Fibroblast of lung (primary cell): ENCODE measurements around the gene IGF2. TPM values are rescaled to one million over a fixed set of nuclear protein-coding genes. Genes with fewer than 3 reads are reported as not detected.

ENCODE experiments used
- DNase-seq, 2 donors: peaks; one replicate each; pipeline versions ENCODE4 v3.0.0 to v3.0.0-alpha.2; 2010; ENCODE audit warnings: low read depth in 2 of 2
- H2AFZ ChIP-seq: 2 replicates; pipeline ENCODE4 v1.5.1; 2012; ENCODE audit warnings: low read length, control low read depth, inconsistent platforms
- H3K27ac ChIP-seq: 2 replicates; pipeline ENCODE4 v1.5.1; 2011; ENCODE audit warnings: low read length, control low read depth; ENCODE audit not compliant: insufficient read depth
- H3K27me3 ChIP-seq: 2 replicates; pipeline ENCODE4 v1.5.1; 2011; ENCODE audit warnings: mild to moderate bottlenecking, low read length; ENCODE audit not compliant: control insufficient read depth, insufficient read depth
- H3K36me3 ChIP-seq: 2 replicates; pipeline ENCODE4 v1.5.1; 2011; ENCODE audit warnings: low read length; ENCODE audit not compliant: control insufficient read depth, insufficient read depth
- H3K4me1 ChIP-seq: 2 replicates; pipeline ENCODE4 v1.5.1; 2011; ENCODE audit warnings: low read length; ENCODE audit not compliant: control insufficient read depth, insufficient read depth; ENCODE audit errors: extremely low read depth
- H3K4me2 ChIP-seq: 2 replicates; pipeline ENCODE4 v1.5.1; 2011; ENCODE audit warnings: low read length, control low read depth; ENCODE audit not compliant: insufficient read depth; ENCODE audit errors: extremely low read depth
- H3K4me3 ChIP-seq, 4 experiments: fragments of 200-600 bp in 1 of 4; sonication (generic) in 1 of 4; replicated peaks in 1 of 4; 2 replicates each; pipeline ENCODE4 v1.5.1; 2011 to 2016; ENCODE audit warnings: low read length in 4 of 4, low read depth in 3 of 4, mild to moderate bottlenecking in 3 of 4, control low read depth in 2 of 4, inconsistent platforms in 1 of 4, mixed read lengths in 1 of 4; ENCODE audit not compliant: insufficient read depth in 1 of 4; ENCODE audit errors: control extremely low read depth in 1 of 4
- H3K79me2 ChIP-seq: 2 replicates; pipeline ENCODE4 v1.5.1; 2012; ENCODE audit warnings: mild to moderate bottlenecking, low read length, inconsistent platforms; ENCODE audit not compliant: control insufficient read depth, insufficient read depth
- H3K9ac ChIP-seq: 2 replicates; pipeline ENCODE4 v1.5.1; 2011; ENCODE audit warnings: mild to moderate bottlenecking, low read length, control low read depth; ENCODE audit not compliant: insufficient read depth
- H3K9me3 ChIP-seq: 2 replicates; pipeline ENCODE4 v1.5.1; 2012; ENCODE audit warnings: low read depth, low read length; ENCODE audit not compliant: control insufficient read depth, insufficient read depth
- H4K20me1 ChIP-seq: 2 replicates; pipeline ENCODE4 v1.5.1; 2011; ENCODE audit warnings: low read length; ENCODE audit not compliant: control insufficient read depth, insufficient read depth; ENCODE audit errors: extremely low read depth
- EZH2 ChIP-seq: IDR thresholded peaks from 2 replicates; pipeline ENCODE4 v1.5.1; 2012; ENCODE audit warnings: low read length, control low read depth, mild to moderate bottlenecking; ENCODE audit errors: missing control alignments
- polyA plus RNA-seq, 2 donors: library from polyadenylated mRNA; depleted of rRNA in 1 of 2; stranded (reverse) in 1 of 2; unstranded in 1 of 2; fragments of >200 nt; gene quantifications; 2 replicates each; pipeline ENCODE4 v1.2.1, GENCODE V29; 2011 to 2012; ENCODE audit warnings: missing spikeins in 1 of 2
- total RNA-seq: library from RNA; depleted of rRNA; stranded (reverse); fragments of >200 nt; gene quantifications from 2 replicates; pipeline ENCODE4 v1.2.1, GENCODE V29; 2014
- TF ChIP-seq, protein P1 (sequence below), 2 donors: IDR thresholded peaks in 1 of 2; conservative IDR thresholded peaks in 1 of 2; 1 replicate in 1 of 2; 2 replicates in 1 of 2; pipeline ENCODE4 v1.5.1; 2011 to 2012; ENCODE audit warnings: low read length in 2 of 2, control low read depth in 1 of 2, inconsistent platforms in 1 of 2, low read depth in 1 of 2, mild to moderate bottlenecking in 1 of 2

IGF2 gene
- total and polyA plus RNA-seq, 2 donors (not counting 1 experiment from before 2014, with no cell fraction given), result 0.08 to 0.17 TPM

- Histone ChIP-seq H3K4me1 (no peaks in the 10 kb centered on the region), H3K4me3 (no peak overlapping the region), H3K27me3 (peaks cover 42% of the 10 kb centered on the region), H3K36me3 (no peaks in the 10 kb centered on the region), H2AFZ (no peak overlapping the region), H3K9ac (no peak overlapping the region), H4K20me1 (peaks cover 1% of the 10 kb centered on the region), H3K27ac (no peak overlapping the region), H3K4me2 (no peak overlapping the region), H3K9me3 (no peaks in the 10 kb centered on the region), H3K79me2 (no peaks in the 10 kb centered on the region)
- DNase-seq, result no peak
- TF ChIP-seq EZH2, result no peak
- TF ChIP-seq, protein P1, sequence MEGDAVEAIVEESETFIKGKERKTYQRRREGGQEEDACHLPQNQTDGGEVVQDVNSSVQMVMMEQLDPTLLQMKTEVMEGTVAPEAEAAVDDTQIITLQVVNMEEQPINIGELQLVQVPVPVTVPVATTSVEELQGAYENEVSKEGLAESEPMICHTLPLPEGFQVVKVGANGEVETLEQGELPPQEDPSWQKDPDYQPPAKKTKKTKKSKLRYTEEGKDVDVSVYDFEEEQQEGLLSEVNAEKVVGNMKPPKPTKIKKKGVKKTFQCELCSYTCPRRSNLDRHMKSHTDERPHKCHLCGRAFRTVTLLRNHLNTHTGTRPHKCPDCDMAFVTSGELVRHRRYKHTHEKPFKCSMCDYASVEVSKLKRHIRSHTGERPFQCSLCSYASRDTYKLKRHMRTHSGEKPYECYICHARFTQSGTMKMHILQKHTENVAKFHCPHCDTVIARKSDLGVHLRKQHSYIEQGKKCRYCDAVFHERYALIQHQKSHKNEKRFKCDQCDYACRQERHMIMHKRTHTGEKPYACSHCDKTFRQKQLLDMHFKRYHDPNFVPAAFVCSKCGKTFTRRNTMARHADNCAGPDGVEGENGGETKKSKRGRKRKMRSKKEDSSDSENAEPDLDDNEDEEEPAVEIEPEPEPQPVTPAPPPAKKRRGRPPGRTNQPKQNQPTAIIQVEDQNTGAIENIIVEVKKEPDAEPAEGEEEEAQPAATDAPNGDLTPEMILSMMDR (conservative IDR thresholded peaks at IDR 0.05 in 1 of 2, IDR thresholded peaks at IDR 0.05 in 1 of 2; ENCODE audit: low read depth in 1 of 2, low read length in 2 of 2), result no peak
Measured at GRCh38 chr11:2144544-2145248, 5.5 kb upstream of the IGF2 start.

DNA sequence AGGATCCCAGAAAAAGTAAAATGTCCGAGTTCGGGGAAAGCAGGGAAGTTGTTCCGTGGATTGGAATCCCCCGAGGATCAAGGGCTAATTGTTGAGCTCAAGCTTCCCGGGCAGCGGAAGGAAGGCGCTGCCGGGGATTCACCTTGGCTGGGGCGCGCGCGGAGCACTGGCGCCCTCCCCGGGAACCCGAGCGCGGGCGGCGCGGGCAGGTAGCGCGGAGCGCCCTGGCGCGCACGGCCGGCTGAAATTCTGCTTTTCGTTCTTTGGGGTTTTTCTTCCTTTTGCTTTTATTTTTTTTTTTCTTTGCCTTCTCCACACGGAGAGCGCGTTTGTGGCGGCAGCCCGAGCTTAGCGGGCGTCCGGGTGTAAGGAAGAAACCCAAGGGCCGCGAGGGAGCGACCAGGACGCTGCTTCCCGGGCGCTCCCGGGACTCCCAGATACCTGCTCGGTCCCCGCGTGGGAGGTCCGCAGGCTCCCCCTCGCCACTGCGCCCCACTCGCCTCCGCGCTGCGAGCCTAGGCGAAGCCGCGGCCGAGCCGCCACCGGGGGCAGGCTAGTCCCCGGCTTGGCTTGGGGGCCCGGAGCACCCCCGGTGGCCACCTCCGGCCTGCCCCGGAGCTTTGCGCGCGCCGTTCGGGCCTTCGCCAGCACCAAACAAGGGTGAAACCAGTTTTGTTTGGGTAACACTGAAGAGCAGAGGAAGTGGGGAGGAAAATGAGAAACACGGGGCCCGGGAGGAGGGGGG, 4.8 kb upstream of the IGF2 start:
- Histone ChIP-seq H3K4me3 (no peak overlapping the region), H4K20me1 (peaks cover 1% of the 10 kb centered on the region), H3K9me3 (no peaks in the 10 kb centered on the region), H3K27me3 (peaks cover 44% of the 10 kb centered on the region), H3K36me3 (no peaks in the 10 kb centered on the region), H2AFZ (no peak overlapping the region), H3K79me2 (no peaks in the 10 kb centered on the region), H3K4me2 (no peak overlapping the region), H3K27ac (no peak overlapping the region), H3K9ac (no peak overlapping the region), H3K4me1 (no peaks in the 10 kb centered on the region)
- DNase-seq, result no peak
- TF ChIP-seq, protein P1 (conservative IDR thresholded peaks at IDR 0.05 in 1 of 2, IDR thresholded peaks at IDR 0.05 in 1 of 2; ENCODE audit: low read depth in 1 of 2, low read length in 2 of 2), result no peak
- TF ChIP-seq EZH2, result no peak

GRCh38 chr11:2143477-2143798, 4.2 kb upstream of the IGF2 start:
- H3K79me2 ChIP-seq, result no peaks in the 10 kb centered on the region
- no peak overlapping the region for H3K4me3 ChIP-seq
- TF ChIP-seq, protein P1 (conservative IDR thresholded peaks at IDR 0.05 in 1 of 2, IDR thresholded peaks at IDR 0.05 in 1 of 2; ENCODE audit: low read depth in 1 of 2, low read length in 2 of 2), result no peak
- no peak for TF ChIP-seq EZH2
- no peaks in the 10 kb centered on the region for H3K4me1 ChIP-seq
- no peak overlapping the region for H2AFZ ChIP-seq
- H3K4me2 ChIP-seq, result no peak overlapping the region
- H3K36me3 ChIP-seq, result no peaks in the 10 kb centered on the region
- H4K20me1 ChIP-seq, result peaks cover 1% of the 10 kb centered on the region
- DNase-seq, result no peak
- H3K9me3 ChIP-seq, result no peaks in the 10 kb centered on the region
- no peak overlapping the region for H3K9ac ChIP-seq
- H3K27me3 ChIP-seq, result peaks cover 44% of the 10 kb centered on the region
- H3K27ac ChIP-seq, result no peak overlapping the region
